ENCODE results near the gene KRTAP12-1.
"Not testable (repeated sequence)": the region's sequence is repeated elsewhere in the genome, so short reads cannot be mapped to it uniquely, and the experiment has no call there.

KRTAP12-1 gene

GRCh38 chr21:44697172-44697810 is 15.3 kb upstream of the KRTAP12-1 start, which contains the start of gene KRTAP10-12:
TSS of gene KRTAP10-12 (plus strand) at chr21:44697172. CDS start at chr21:44697202, 30 bp downstream.
- not testable (repeated sequence) for DNase-seq

GRCh38 chr21:44696572-44696971 is 14.6 kb upstream of the KRTAP12-1 start:
- no peak for DNase-seq

- DNase-seq = no peak
Measured at GRCh38 chr21:44695641-44696040, 13.7 kb upstream of the KRTAP12-1 start.

GRCh38 chr21:44695184-44695583 is 13.2 kb upstream of the KRTAP12-1 start:
- DNase-seq = no peak

GRCh38 chr21:44694776-44695175 is 12.8 kb upstream of the KRTAP12-1 start:
- DNase-seq = no peak

GRCh38 chr21:44692798-44693512 is 11.0 kb upstream of the KRTAP12-1 start:
- no peak for DNase-seq

- DNase-seq = no peak
Measured at GRCh38 chr21:44691686-44692085, 9.7 kb upstream of the KRTAP12-1 start.

GRCh38 chr21:44689740-44690139 is 7.8 kb upstream of the KRTAP12-1 start:
- DNase-seq = not testable (repeated sequence)

GRCh38 chr21:44687671-44688070 is 5.7 kb upstream of the KRTAP12-1 start:
- no peak for DNase-seq

GRCh38 chr21:44686843-44687561 is 5.0 kb upstream of the KRTAP12-1 start:
- no peak for DNase-seq

GRCh38 chr21:44686000-44686781 is 4.2 kb upstream of the KRTAP12-1 start:
- DNase-seq = no peak

GRCh38 chr21:44685050-44685449 is 3.1 kb upstream of the KRTAP12-1 start:
- DNase-seq = not testable (repeated sequence)

GRCh38 chr21:44684483-44684882 is 2.5 kb upstream of the KRTAP12-1 start:
- no peak for DNase-seq

GRCh38 chr21:44684077-44684476 is 2.1 kb upstream of the KRTAP12-1 start:
- no peak for DNase-seq

- DNase-seq = no peak
Measured at GRCh38 chr21:44682580-44683151, 703 bp upstream of the KRTAP12-1 start.

- no peak for DNase-seq
Measured at GRCh38 chr21:44681152-44681551, 811 bp downstream of the KRTAP12-1 start.

- DNase-seq = no peak
Measured at GRCh38 chr21:44677881-44678280, 4.1 kb downstream of the KRTAP12-1 start.

GRCh38 chr21:44671911-44672310 is 10.1 kb downstream of the KRTAP12-1 start:
- DNase-seq = no peak

- DNase-seq = no peak
Measured at GRCh38 chr21:44670642-44671432, 11.1 kb downstream of the KRTAP12-1 start.

- DNase-seq = no peak
Measured at GRCh38 chr21:44667612-44668011, 14.4 kb downstream of the KRTAP12-1 start.

GRCh38 chr21:44666401-44667320 is 15.3 kb downstream of the KRTAP12-1 start, which contains the start of gene KRTAP12-2:
TSS of gene KRTAP12-2 (minus strand) at chr21:44666927. CDS start at chr21:44666886, 41 bp downstream.
- DNase-seq = no peak

Data from stimulated activated naive CD4-positive, alpha-beta T cell treated with Interleukin-2 at 50 U/mL for 16 hours (primary cell).